T-helper 1 cell treated with Interleukin-12 subunit alpha and Interleukin-12 subunit beta and Interleukin-4 antibody, amounts not matched to agents 30 μg/mL and 1 μg/mL, for 36 hours (primary cell): ENCODE measurements around the gene FLACC1.

Source experiments
- H3K27ac Mint-ChIP-seq: one replicate; pipeline ENCODE4 v1.8.0; 2021; ENCODE audit warnings: mild to moderate bottlenecking, mixed read lengths
- H3K27me3 Mint-ChIP-seq: one replicate; pipeline ENCODE4 v1.8.0; 2021; ENCODE audit warnings: low read depth, mixed read lengths
- H3K36me3 Mint-ChIP-seq: one replicate; pipeline ENCODE4 v1.8.0; 2021; ENCODE audit warnings: low read depth, mixed read lengths
- H3K4me1 Mint-ChIP-seq: one replicate; pipeline ENCODE4 v1.8.0; 2021; ENCODE audit warnings: low read depth, mixed read lengths
- H3K4me3 Mint-ChIP-seq: one replicate; pipeline ENCODE4 v1.8.0; 2021; ENCODE audit warnings: mild to moderate bottlenecking, moderate library complexity, mixed read lengths
- H3K9me3 Mint-ChIP-seq: one replicate; pipeline ENCODE4 v1.8.0; 2021; ENCODE audit warnings: mixed read lengths

FLACC1 gene

GRCh38 chr2:201363857-201364560 is 6.9 kb upstream of the FLACC1 start:
- H3K9me3 Mint-ChIP-seq = peaks cover 21% of the 10 kb centered on the region
- H3K27me3 Mint-ChIP-seq = no peaks in the 10 kb centered on the region
- H3K4me1 Mint-ChIP-seq = peaks cover 29% of the 10 kb centered on the region
- no peak overlapping the region for H3K4me3 Mint-ChIP-seq
- H3K27ac Mint-ChIP-seq = peak overlapping the region; percentile 68
- peaks cover 49% of the 10 kb centered on the region for H3K36me3 Mint-ChIP-seq

GRCh38 chr2:201362396-201362795 is 5.3 kb upstream of the FLACC1 start:
- Mint-ChIP-seq H3K27ac (no peak overlapping the region), H3K27me3 (no peaks in the 10 kb centered on the region), H3K4me3 (no peak overlapping the region), H3K4me1 (peaks cover 33% of the 10 kb centered on the region), H3K36me3 (peaks cover 41% of the 10 kb centered on the region), H3K9me3 (peaks cover 11% of the 10 kb centered on the region)

- peaks cover 35% of the 10 kb centered on the region for H3K36me3 Mint-ChIP-seq
- H3K4me3 Mint-ChIP-seq = no peak overlapping the region
Measured at GRCh38 chr2:201361078-201361733, 4.1 kb upstream of the FLACC1 start.

GRCh38 chr2:201360256-201360655 is 3.1 kb upstream of the FLACC1 start:
- H3K4me1 Mint-ChIP-seq = peaks cover 33% of the 10 kb centered on the region
- no peak overlapping the region for H3K27ac Mint-ChIP-seq
- H3K9me3 Mint-ChIP-seq = no peaks in the 10 kb centered on the region
- no peaks in the 10 kb centered on the region for H3K27me3 Mint-ChIP-seq
- H3K36me3 Mint-ChIP-seq = peaks cover 35% of the 10 kb centered on the region
- H3K4me3 Mint-ChIP-seq = no peak overlapping the region

More at GRCh38 chr2:201361078-201361733, 4.1 kb upstream of the FLACC1 start:
- Mint-ChIP-seq H3K4me1 (peaks cover 33% of the 10 kb centered on the region), H3K27me3 (no peaks in the 10 kb centered on the region), H3K27ac (no peak overlapping the region), H3K9me3 (no peaks in the 10 kb centered on the region)

- Mint-ChIP-seq H3K9me3 (no peaks in the 10 kb centered on the region), H3K4me1 (peaks cover 29% of the 10 kb centered on the region), H3K27me3 (no peaks in the 10 kb centered on the region), H3K36me3 (peaks cover 31% of the 10 kb centered on the region), H3K4me3 (no peak overlapping the region), H3K27ac (peak overlapping the region; percentile 17)
Measured at GRCh38 chr2:201358684-201359083, 1.5 kb upstream of the FLACC1 start.

- H3K4me3 Mint-ChIP-seq = no peak overlapping the region
- no peaks in the 10 kb centered on the region for H3K27me3 Mint-ChIP-seq
- H3K4me1 Mint-ChIP-seq = no peaks in the 10 kb centered on the region
- H3K9me3 Mint-ChIP-seq = no peaks in the 10 kb centered on the region
- H3K27ac Mint-ChIP-seq = no peak overlapping the region
- peaks cover 20% of the 10 kb centered on the region for H3K36me3 Mint-ChIP-seq
Measured at GRCh38 chr2:201353116-201353515, 4.0 kb downstream of the FLACC1 start.

- Mint-ChIP-seq H3K27ac (no peak overlapping the region), H3K36me3 (peaks cover 16% of the 10 kb centered on the region)
Measured at GRCh38 chr2:201350879-201351278, 6.3 kb downstream of the FLACC1 start.

GRCh38 chr2:201349601-201350000 is 7.5 kb downstream of the FLACC1 start:
- no peaks in the 10 kb centered on the region for H3K27me3 Mint-ChIP-seq
- no peak overlapping the region for H3K4me3 Mint-ChIP-seq
- peaks cover 16% of the 10 kb centered on the region for H3K36me3 Mint-ChIP-seq
- H3K9me3 Mint-ChIP-seq = no peaks in the 10 kb centered on the region
- H3K4me1 Mint-ChIP-seq = peaks cover 2% of the 10 kb centered on the region
- no peak overlapping the region for H3K27ac Mint-ChIP-seq

More at GRCh38 chr2:201350879-201351278, 6.3 kb downstream of the FLACC1 start:
- Mint-ChIP-seq H3K27me3 (no peaks in the 10 kb centered on the region), H3K4me1 (no peaks in the 10 kb centered on the region), H3K4me3 (no peak overlapping the region), H3K9me3 (no peaks in the 10 kb centered on the region)

- Mint-ChIP-seq H3K9me3 (no peaks in the 10 kb centered on the region), H3K4me1 (peaks cover 5% of the 10 kb centered on the region), H3K36me3 (peaks cover 16% of the 10 kb centered on the region), H3K27me3 (no peaks in the 10 kb centered on the region), H3K27ac (no peak overlapping the region), H3K4me3 (no peak overlapping the region)
Measured at GRCh38 chr2:201348758-201349157, 8.4 kb downstream of the FLACC1 start.

- no peak overlapping the region for H3K4me3 Mint-ChIP-seq
- H3K4me1 Mint-ChIP-seq = peaks cover 8% of the 10 kb centered on the region
- H3K27me3 Mint-ChIP-seq = no peaks in the 10 kb centered on the region
- H3K27ac Mint-ChIP-seq = no peak overlapping the region
- no peaks in the 10 kb centered on the region for H3K9me3 Mint-ChIP-seq
- peaks cover 25% of the 10 kb centered on the region for H3K36me3 Mint-ChIP-seq
Measured at GRCh38 chr2:201347138-201347537, 10.0 kb downstream of the FLACC1 start.

GRCh38 chr2:201345625-201346213 is 11.4 kb downstream of the FLACC1 start:
- peaks cover 31% of the 10 kb centered on the region for H3K36me3 Mint-ChIP-seq
- H3K9me3 Mint-ChIP-seq = peaks cover 3% of the 10 kb centered on the region
- peaks cover 13% of the 10 kb centered on the region for H3K4me1 Mint-ChIP-seq
- H3K27ac Mint-ChIP-seq = no peak overlapping the region
- H3K4me3 Mint-ChIP-seq = no peak overlapping the region
- no peaks in the 10 kb centered on the region for H3K27me3 Mint-ChIP-seq

- Mint-ChIP-seq H3K9me3 (peaks cover 9% of the 10 kb centered on the region), H3K27ac (no peak overlapping the region), H3K27me3 (no peaks in the 10 kb centered on the region), H3K4me3 (no peak overlapping the region), H3K4me1 (peaks cover 16% of the 10 kb centered on the region), H3K36me3 (peaks cover 36% of the 10 kb centered on the region)
Measured at GRCh38 chr2:201344663-201345366, 12.3 kb downstream of the FLACC1 start.

GRCh38 chr2:201343559-201343958 is 13.6 kb downstream of the FLACC1 start:
- H3K27me3 Mint-ChIP-seq = no peaks in the 10 kb centered on the region
- H3K4me3 Mint-ChIP-seq = no peak overlapping the region
- H3K36me3 Mint-ChIP-seq = peaks cover 39% of the 10 kb centered on the region
- peaks cover 22% of the 10 kb centered on the region for H3K9me3 Mint-ChIP-seq
- H3K4me1 Mint-ChIP-seq = peaks cover 16% of the 10 kb centered on the region
- no peak overlapping the region for H3K27ac Mint-ChIP-seq

- Mint-ChIP-seq H3K36me3 (peaks cover 39% of the 10 kb centered on the region), H3K9me3 (peaks cover 28% of the 10 kb centered on the region), H3K4me1 (peaks cover 16% of the 10 kb centered on the region), H3K27ac (no peak overlapping the region), H3K27me3 (no peaks in the 10 kb centered on the region), H3K4me3 (no peak overlapping the region)
Measured at GRCh38 chr2:201342923-201343322, 14.2 kb downstream of the FLACC1 start.
